GM18505 (cell line): ENCODE results near the gene TTYH3.
A peak's percentile ranks its signal among the peaks of the same experiment; 100 is the strongest.
"Not testable (repeated sequence)": the region's sequence is repeated elsewhere in the genome, so short reads cannot be mapped to it uniquely, and the experiment has no call there.

Experiments
- ATAC-seq: cut with Tn5 transposase; IDR thresholded peaks from one replicate; pipeline ENCODE4 v1.9.1; 2021; ENCODE audit not compliant: unreplicated experiment
- POLR2A ChIP-seq: IDR thresholded peaks from 4 replicates; pipeline ENCODE4 v1.6.1; 2011; ENCODE audit warnings: borderline replicate concordance; ENCODE audit not compliant: insufficient read depth, insufficient read length; ENCODE audit errors: extremely low read depth

Gene TTYH3

GRCh38 chr7:2687881-2688318 is 56.1 kb downstream of the TTYH3 start, which contains the start of gene AMZ1:
TSS of gene AMZ1 (plus strand) at chr7:2688202. CDS start at chr7:2700452, 12,250 bp downstream.
- ATAC-seq: peak; percentile 4
- no peak for TF ChIP-seq POLR2A

GRCh38 chr7:2688409-2689342 is 56.9 kb downstream of the TTYH3 start:
- peak; percentile 62 for ATAC-seq
- no peak for TF ChIP-seq POLR2A

GRCh38 chr7:2689343-2689847 is 57.6 kb downstream of the TTYH3 start:
- peak; percentile 6 for ATAC-seq
- no peak for TF ChIP-seq POLR2A

GRCh38 chr7:2689951-2690705 is 58.3 kb downstream of the TTYH3 start:
- TF ChIP-seq POLR2A: no peak
- no peak for ATAC-seq

GRCh38 chr7:2691011-2691707 is 59.4 kb downstream of the TTYH3 start:
- no peak for ATAC-seq
- TF ChIP-seq POLR2A: no peak

- not testable (repeated sequence) for ATAC-seq
Measured at GRCh38 chr7:2691932-2692439, 60.2 kb downstream of the TTYH3 start.

GRCh38 chr7:2692543-2692942 is 60.8 kb downstream of the TTYH3 start:
- no peak for TF ChIP-seq POLR2A
- ATAC-seq: no peak

- ATAC-seq: not testable (repeated sequence)
Measured at GRCh38 chr7:2693420-2694121, 61.8 kb downstream of the TTYH3 start.

- ATAC-seq: not testable (repeated sequence)
Measured at GRCh38 chr7:2694122-2694436, 62.3 kb downstream of the TTYH3 start.

- TF ChIP-seq POLR2A: no peak
Measured at GRCh38 chr7:2698581-2699288, 66.9 kb downstream of the TTYH3 start.

GRCh38 chr7:2699289-2699620 is 67.5 kb downstream of the TTYH3 start:
- TF ChIP-seq POLR2A: no peak
- no peak for ATAC-seq

More at GRCh38 chr7:2698581-2699288, 66.9 kb downstream of the TTYH3 start:
- peak; percentile 92 for ATAC-seq

- no peak for ATAC-seq
- no peak for TF ChIP-seq POLR2A
Measured at GRCh38 chr7:2700141-2700850, 68.5 kb downstream of the TTYH3 start.
